Adrenal gland (tissue), 5 donors: ENCODE measurements around the gene TPRG1.

Experiments used
- POLR2A ChIP-seq, 2 donors: fragments of 450-650 bp; IDR thresholded peaks; one replicate each; pipeline ENCODE4 v1.6.1; 2017; ENCODE audit warnings: antibody characterized with exemption in 2 of 2, mild to moderate bottlenecking in 2 of 2, moderate library complexity in 1 of 2
- TF ChIP-seq, protein P1 (sequence below), 6 experiments: fragments of 450-650 bp in 4 of 6; fragments of 200-600 bp in 2 of 6; sonication (generic) in 1 of 6; IDR thresholded peaks; 1 replicate in 5 of 6; 2 replicates in 1 of 6; pipeline versions ENCODE4 v1.5.1 to v1.8.0; 2016 to 2021; ENCODE audit warnings: antibody characterized with exemption in 6 of 6, mild to moderate bottlenecking in 2 of 6, moderate library complexity in 1 of 6
- donor health status: DM: no; HTN: no; CAD: no.

GRCh38 chr3:189368384-189368783 lies 196.6 kb downstream of the TPRG1 start:
- TF ChIP-seq POLR2A (IDR thresholded peaks at IDR 0.05) = no peak
- TF ChIP-seq, protein P1, sequence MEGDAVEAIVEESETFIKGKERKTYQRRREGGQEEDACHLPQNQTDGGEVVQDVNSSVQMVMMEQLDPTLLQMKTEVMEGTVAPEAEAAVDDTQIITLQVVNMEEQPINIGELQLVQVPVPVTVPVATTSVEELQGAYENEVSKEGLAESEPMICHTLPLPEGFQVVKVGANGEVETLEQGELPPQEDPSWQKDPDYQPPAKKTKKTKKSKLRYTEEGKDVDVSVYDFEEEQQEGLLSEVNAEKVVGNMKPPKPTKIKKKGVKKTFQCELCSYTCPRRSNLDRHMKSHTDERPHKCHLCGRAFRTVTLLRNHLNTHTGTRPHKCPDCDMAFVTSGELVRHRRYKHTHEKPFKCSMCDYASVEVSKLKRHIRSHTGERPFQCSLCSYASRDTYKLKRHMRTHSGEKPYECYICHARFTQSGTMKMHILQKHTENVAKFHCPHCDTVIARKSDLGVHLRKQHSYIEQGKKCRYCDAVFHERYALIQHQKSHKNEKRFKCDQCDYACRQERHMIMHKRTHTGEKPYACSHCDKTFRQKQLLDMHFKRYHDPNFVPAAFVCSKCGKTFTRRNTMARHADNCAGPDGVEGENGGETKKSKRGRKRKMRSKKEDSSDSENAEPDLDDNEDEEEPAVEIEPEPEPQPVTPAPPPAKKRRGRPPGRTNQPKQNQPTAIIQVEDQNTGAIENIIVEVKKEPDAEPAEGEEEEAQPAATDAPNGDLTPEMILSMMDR (IDR thresholded peaks at IDR 0.05) = no peak
